Spinal cord (tissue), 10 donors: ENCODE data around the gene SPCS2. TPM values are rescaled to one million over a fixed set of nuclear protein-coding genes. Genes with fewer than 3 reads are reported as not detected.
"Not testable (repeated sequence)": the region's sequence is repeated elsewhere in the genome, so short reads cannot be mapped to it uniquely, and the experiment has no call there.

Source experiments
- DNase-seq, 6 donors: peaks; one replicate each; pipeline versions ENCODE4 v3.0.0 to v3.0.0-alpha.2; 2013 to 2015; ENCODE audit warnings: low spot score in 6 of 6, low read depth in 4 of 6
- H3K27ac ChIP-seq: one replicate; pipeline ENCODE4 v1.5.1; 2013; ENCODE audit warnings: low read depth, low read length, control low read depth
- H3K27me3 ChIP-seq: one replicate; pipeline ENCODE4 v1.6.1; 2013; ENCODE audit warnings: low read length; ENCODE audit not compliant: control insufficient read depth, insufficient read depth
- H3K36me3 ChIP-seq: one replicate; pipeline ENCODE4 v1.6.1; 2013; ENCODE audit warnings: low read length; ENCODE audit not compliant: control insufficient read depth, insufficient read depth
- H3K4me1 ChIP-seq: one replicate; pipeline ENCODE4 v1.6.1; 2013; ENCODE audit warnings: low read length; ENCODE audit not compliant: control insufficient read depth, insufficient read depth
- H3K4me3 ChIP-seq: one replicate; pipeline ENCODE4 v1.5.1; 2013; ENCODE audit warnings: low read depth, low read length, control low read depth
- H3K9me3 ChIP-seq: one replicate; pipeline ENCODE4 v1.6.1; 2013; ENCODE audit warnings: low read length; ENCODE audit not compliant: control insufficient read depth, insufficient read depth
- WGBS: methylation state at CpG from one replicate; pipeline ENCODE4 v1.1.5; 2013; ENCODE audit warnings: missing lambda C conversion rate; ENCODE audit not compliant: insufficient coverage; 5-methylcytosine and 5-hydroxymethylcytosine counted together
- polyA plus RNA-seq, 2 donors: library from polyadenylated mRNA; unstranded; fragments of 120-200 nt; gene quantifications; one replicate each; pipeline ENCODE4 v1.2.1, GENCODE V29; 2013; ENCODE audit not compliant: insufficient read length in 2 of 2
- total RNA-seq, 2 donors: library from RNA; depleted of rRNA in 1 of 2; stranded (reverse); fragments of 120-200 nt in 1 of 2; fragments of >200 nt in 1 of 2; gene quantifications; one replicate each; pipeline versions ENCODE4 v1.2.3 to v1.2.4, GENCODE V29; 2013 to 2014
- donor health status: healthy.

The SPCS2 gene
- total and polyA plus RNA-seq, 4 donors, result 38.2 to 296 (median 168) TPM

DNA sequence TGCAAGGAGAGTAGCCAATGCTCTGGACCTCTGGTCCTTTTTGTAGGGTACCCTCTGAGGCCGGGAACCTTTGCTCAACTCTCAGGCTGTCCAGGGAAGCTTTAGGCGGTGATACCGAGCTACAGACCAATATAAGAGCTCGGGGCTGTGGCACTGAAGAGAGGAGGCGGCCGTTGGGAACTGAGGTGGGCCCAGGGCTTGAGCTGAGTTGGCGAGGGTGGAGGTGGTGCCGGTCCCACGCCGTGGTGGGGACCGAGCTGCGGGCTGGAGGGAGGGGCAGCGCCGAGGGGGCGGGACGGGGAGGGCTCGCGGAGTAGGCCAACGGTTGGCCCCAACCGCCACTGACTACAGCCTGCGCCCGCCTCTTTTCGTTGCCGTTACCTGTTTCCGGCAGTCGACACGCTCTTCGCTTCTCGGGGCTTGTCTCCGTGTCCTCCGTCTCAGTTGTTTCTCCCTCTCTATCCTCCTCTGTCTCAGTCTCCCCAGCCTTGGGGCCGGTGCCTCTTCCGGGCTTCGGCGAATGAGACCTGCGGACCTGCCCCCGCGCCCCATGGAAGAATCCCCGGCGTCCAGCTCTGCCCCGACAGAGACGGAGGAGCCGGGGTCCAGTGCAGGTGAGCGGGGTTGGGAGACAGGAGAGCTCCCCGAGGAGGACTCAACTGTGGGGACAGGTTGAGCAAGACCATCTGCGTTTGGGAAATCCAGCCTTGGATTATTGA, 39.6 kb downstream of the SPCS2 start, which contains the start of gene NEU3:
NEU3 (plus strand) TSS at position 393 of the 719 bp plus-strand sequence; CDS start at position 521, 128 bp downstream.
- peak; percentile 36 to 92 (median 48) for DNase-seq
- H3K27me3 ChIP-seq, result no peaks in the 10 kb centered on the region
- peaks cover 11% of the 10 kb centered on the region for H3K4me1 ChIP-seq
- H3K9me3 ChIP-seq, result no peaks in the 10 kb centered on the region
- H3K4me3 ChIP-seq, result peak within 1 kb of the TSS; percentile 77
- peak within 1 kb of the TSS; percentile 68 for H3K27ac ChIP-seq
- WGBS, result under 1% methylated on average over 46 of the region's 46 CpGs
- H3K36me3 ChIP-seq, result no peaks in the 10 kb centered on the region

DNA sequence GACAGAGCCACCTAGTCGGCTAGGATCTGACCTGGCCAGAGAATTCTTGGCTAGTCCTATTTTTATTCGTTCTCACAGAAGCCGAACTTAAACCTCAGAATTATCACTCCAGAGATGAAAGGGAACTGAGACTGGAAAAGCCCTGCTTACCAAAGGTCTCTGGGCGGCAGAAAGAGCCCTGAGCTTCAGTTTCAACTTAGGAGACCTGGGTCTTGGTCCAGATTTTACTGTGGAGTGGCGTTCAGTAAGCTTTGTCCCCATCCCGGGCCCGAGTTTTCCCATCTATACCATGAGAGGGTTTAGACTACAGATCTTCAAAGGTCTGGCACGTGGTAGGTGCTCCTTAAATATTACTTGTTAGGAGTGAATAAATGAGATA, 40.2 kb downstream of the SPCS2 start:
- Histone ChIP-seq H3K27ac (peak overlapping the region; percentile 68), H3K36me3 (no peaks in the 10 kb centered on the region), H3K4me1 (peaks cover 11% of the 10 kb centered on the region), H3K9me3 (no peaks in the 10 kb centered on the region), H3K27me3 (no peaks in the 10 kb centered on the region), H3K4me3 (peak overlapping the region; percentile 77)
- DNase-seq, result peak in 1 of 6 donors; percentile 20
- 11% methylated on average over 5 of the region's 8 CpGs for WGBS

DNA sequence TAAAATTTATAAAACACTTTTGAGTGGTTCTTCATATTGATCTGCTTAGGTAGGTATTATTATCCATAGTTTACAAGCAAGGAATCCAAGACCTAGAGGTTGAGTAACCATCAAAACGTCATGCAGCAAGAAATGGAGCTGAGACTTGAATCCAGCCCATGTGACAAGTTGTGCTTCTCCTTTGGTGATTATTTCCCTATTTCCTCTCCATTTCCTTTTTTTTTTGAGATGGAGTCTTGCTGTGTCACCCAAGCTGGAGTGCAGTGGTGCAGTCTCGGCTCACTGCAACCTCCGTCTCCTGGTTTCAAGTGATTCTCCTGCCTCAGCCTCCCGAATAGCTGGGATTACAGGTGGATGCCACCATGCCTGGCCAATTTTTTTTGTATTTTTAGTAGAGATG, 41.1 kb downstream of the SPCS2 start:
- not testable (repeated sequence) for H3K27me3 ChIP-seq, H3K36me3 ChIP-seq, DNase-seq, H3K27ac ChIP-seq, H3K4me3 ChIP-seq, H3K9me3 ChIP-seq
- H3K4me1 ChIP-seq, result peaks cover 11% of the 10 kb centered on the region
- WGBS, result 94% methylated on average over 4 of the region's 4 CpGs

DNA sequence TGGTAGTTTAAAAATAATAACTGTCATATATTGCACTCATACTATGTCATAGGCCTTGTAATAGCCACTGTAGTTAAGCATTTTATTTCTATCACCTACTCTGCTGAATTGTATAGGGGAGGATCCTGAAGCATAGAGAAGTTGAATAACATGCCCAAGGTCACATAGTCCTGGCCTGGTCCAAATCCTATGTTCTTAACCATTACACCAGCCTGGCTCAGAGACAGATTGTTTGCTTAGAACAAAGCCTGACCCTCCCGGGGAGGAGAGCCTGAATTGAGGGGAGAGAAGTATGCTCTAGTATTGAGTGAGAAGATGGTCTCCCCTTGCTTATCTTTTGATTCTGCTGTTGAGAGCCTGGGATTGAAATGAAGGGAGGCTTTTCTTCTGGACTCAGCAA, 41.9 kb downstream of the SPCS2 start:
- no peak for DNase-seq
- no peak overlapping the region for H3K4me3 ChIP-seq
- WGBS, result no CpG with 5 or more reads among the region's 1 CpG
- no peaks in the 10 kb centered on the region for H3K27me3 ChIP-seq
- H3K4me1 ChIP-seq, result peaks cover 11% of the 10 kb centered on the region
- no peak overlapping the region for H3K27ac ChIP-seq
- H3K36me3 ChIP-seq, result peaks cover 2% of the 10 kb centered on the region
- H3K9me3 ChIP-seq, result no peaks in the 10 kb centered on the region

DNA sequence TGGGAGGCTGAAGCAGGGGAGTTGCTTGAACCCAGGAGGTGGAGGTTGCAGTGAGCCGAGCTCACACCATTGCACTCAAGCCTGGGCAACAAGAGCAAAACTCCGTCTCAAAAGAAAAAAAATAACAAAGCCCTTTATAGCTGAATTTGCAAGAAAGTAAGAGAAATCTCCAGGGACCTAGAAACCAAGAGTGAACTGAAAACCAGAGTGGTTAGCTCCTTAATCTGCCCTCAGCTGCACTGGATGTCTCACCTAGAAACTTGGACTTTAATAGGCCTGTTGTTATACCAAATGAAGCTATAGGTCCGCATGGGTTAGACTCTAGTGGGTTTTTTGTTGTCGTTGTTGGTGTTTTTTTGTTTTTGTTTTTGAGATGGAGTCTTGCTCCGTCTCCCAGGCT, 43.8 kb downstream of the SPCS2 start:
- 93% methylated on average over 3 of the region's 5 CpGs for WGBS
- Histone ChIP-seq H3K4me3 (no peak overlapping the region), H3K27me3 (no peaks in the 10 kb centered on the region), H3K36me3 (peaks cover 3% of the 10 kb centered on the region), H3K4me1 (peaks cover 11% of the 10 kb centered on the region), H3K9me3 (no peaks in the 10 kb centered on the region), H3K27ac (no peak overlapping the region)
- no peak for DNase-seq

DNA sequence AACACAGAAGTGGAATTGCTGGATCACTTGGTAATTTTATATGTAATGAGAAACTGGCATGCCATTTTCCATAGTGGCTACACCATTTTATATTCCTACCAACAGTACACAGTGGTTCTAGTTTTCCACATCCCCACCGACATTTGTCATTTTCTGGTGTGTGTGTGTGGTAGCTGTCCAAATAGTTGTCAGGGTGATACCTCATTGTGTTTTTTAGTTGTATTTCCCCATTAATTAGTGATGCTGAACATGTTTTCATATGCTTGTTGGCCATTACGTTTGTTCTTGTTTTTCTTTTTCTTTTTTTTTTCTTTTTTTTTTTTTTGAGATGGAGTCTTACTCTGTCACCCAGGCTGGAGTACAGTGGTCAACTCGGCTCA, 51.9 kb downstream of the SPCS2 start:
- DNase-seq, result no peak
- Histone ChIP-seq H3K9me3 (no peaks in the 10 kb centered on the region), H3K4me3 (no peak overlapping the region), H3K4me1 (no peaks in the 10 kb centered on the region), H3K27me3 (no peaks in the 10 kb centered on the region), H3K36me3 (peaks cover 9% of the 10 kb centered on the region), H3K27ac (no peak overlapping the region)
- no CpG with 5 or more reads among the region's 3 CpGs for WGBS

DNA sequence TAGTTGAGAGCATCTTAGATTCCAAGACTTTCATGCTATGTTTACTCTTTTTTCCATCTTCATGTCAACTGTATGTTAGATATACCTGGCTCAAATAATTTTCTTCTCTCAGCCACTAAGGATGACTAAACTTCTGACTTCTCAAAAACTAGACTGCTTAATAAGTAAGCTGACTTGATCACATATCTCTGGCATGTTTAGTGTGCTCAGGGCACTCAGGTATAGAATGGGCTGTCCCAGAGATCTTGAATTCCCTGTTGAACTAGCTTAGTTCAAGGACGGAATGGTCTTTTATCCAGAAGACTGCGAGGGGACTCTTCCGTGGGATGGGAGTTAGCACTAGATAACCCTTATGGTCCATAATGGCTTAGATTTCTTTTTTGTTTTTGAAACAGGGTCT, 52.6 kb downstream of the SPCS2 start:
- no peak for DNase-seq
- no peak overlapping the region for H3K4me3 ChIP-seq
- H3K27me3 ChIP-seq, result no peaks in the 10 kb centered on the region
- no peak overlapping the region for H3K27ac ChIP-seq
- no peaks in the 10 kb centered on the region for H3K4me1 ChIP-seq
- peaks cover 12% of the 10 kb centered on the region for H3K36me3 ChIP-seq
- H3K9me3 ChIP-seq, result no peaks in the 10 kb centered on the region
- WGBS, result 97% methylated on average over 3 of the region's 3 CpGs

DNA sequence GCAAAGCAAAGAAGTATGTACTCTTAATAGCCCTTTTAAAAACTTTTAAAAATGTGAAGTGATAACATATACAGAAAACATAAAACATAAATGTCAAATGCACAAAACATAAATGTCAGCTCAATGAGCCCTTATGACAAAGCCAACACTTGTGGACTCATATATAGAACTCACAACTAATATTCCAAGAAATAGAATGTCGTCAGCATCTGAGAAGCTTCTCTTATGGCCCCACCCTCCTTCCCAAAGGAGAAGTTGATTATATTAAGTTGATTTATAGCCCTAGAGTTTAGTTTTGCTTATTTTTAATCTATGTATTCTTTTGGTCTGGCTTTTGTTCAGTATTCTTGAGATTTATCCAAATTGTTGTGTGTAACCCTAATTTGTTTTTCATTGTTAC, 53.5 kb downstream of the SPCS2 start:
- no CpG with 5 or more reads among the region's 1 CpG for WGBS
- Histone ChIP-seq H3K27me3 (no peaks in the 10 kb centered on the region), H3K36me3 (peaks cover 14% of the 10 kb centered on the region), H3K4me3 (no peak overlapping the region), H3K9me3 (no peaks in the 10 kb centered on the region), H3K27ac (no peak overlapping the region), H3K4me1 (no peaks in the 10 kb centered on the region)
- DNase-seq, result no peak

DNA sequence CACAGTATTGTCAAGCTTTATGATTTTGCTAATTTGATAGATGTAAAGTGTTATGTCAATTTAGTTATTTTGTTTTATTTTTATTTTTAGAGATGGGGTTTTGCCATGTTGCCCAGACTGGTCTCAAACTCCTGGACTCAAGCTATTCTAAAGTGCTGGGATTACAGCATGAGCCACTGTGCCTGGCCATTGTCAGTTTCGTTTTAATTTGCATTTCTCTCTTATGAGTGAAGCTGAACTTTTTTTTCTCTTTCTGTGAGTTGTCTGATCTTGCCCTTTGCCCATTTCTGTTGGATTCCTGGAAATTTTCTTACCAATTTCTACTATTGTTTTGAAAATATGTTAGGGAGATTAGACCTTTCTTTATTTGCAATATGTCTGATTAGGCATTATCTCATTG, 55.1 kb downstream of the SPCS2 start:
- Histone ChIP-seq H3K4me1 (no peaks in the 10 kb centered on the region), H3K27me3 (no peaks in the 10 kb centered on the region), H3K4me3 (no peak overlapping the region), H3K27ac (no peak overlapping the region), H3K9me3 (no peaks in the 10 kb centered on the region), H3K36me3 (peaks cover 19% of the 10 kb centered on the region)
- DNase-seq, result no peak
- no CpG with 5 or more reads among the region's 1 CpG for WGBS

DNA sequence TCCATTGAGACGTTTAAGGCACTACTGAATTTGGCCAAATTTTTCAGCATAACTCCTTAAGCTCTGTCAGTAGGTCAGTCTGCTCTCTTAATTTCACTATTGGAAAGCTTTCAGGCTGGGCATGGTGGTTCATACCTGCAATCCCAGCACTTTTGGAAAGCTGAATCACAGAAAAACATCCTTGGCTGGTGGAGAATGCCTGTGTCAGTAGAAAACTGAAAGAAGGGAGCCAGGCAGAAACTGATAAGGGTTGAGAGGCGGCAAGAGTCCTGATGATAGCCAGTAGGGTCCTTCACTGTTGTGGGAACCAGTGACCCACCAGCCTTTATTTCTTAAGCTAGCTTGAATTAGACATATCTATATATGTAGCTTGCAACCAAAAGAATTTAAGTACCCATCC, 62.3 kb downstream of the SPCS2 start:
- Histone ChIP-seq H3K36me3 (peaks cover 11% of the 10 kb centered on the region), H3K27me3 (no peaks in the 10 kb centered on the region), H3K9me3 (no peaks in the 10 kb centered on the region), H3K4me1 (no peaks in the 10 kb centered on the region), H3K27ac (no peak overlapping the region), H3K4me3 (no peak overlapping the region)
- DNase-seq, result no peak
- 100% methylated on average over 1 of the region's 2 CpGs for WGBS
